RWPE2 (cell line): ENCODE measurements around the gene HTATSF1.

Experiments
- ATAC-seq: fragments of 200-7000 bp; cut with Tn5 transposase; 3 replicates; pipeline ENCODE4 v1.9.1; 2021; ENCODE audit warnings: low read depth
- DNase-seq: peaks from one replicate; pipeline ENCODE4 v3.0.0-alpha.2; 2020; ENCODE audit warnings: low spot score
- H3K27ac ChIP-seq: fragments of 450-650 bp; 2 replicates; pipeline ENCODE4 v1.5.1; 2017; ENCODE audit warnings: mild to moderate bottlenecking; ENCODE audit not compliant: poor library complexity, severe bottlenecking
- H3K27me3 ChIP-seq: fragments of 250-450 bp; sonication (Bioruptor Pico); 2 replicates; pipeline ENCODE4 v1.5.1; 2021; ENCODE audit warnings: mild to moderate bottlenecking, moderate library complexity; ENCODE audit not compliant: insufficient read depth, poor library complexity, severe bottlenecking
- H3K36me3 ChIP-seq: fragments of 250-450 bp; sonication (Bioruptor Pico); 2 replicates; pipeline ENCODE4 v1.5.1; 2020; ENCODE audit warnings: low read depth, mild to moderate bottlenecking, moderate library complexity
- H3K4me1 ChIP-seq: fragments of 250-450 bp; sonication (Bioruptor Pico); 2 replicates; pipeline ENCODE4 v1.5.1; 2021; ENCODE audit warnings: mild to moderate bottlenecking, moderate library complexity; ENCODE audit not compliant: insufficient read depth, poor library complexity, severe bottlenecking
- H3K4me3 ChIP-seq: fragments of 250-450 bp; sonication (Bioruptor Pico); 2 replicates; pipeline ENCODE4 v1.5.1; 2021; ENCODE audit warnings: mild to moderate bottlenecking, moderate library complexity; ENCODE audit not compliant: severe bottlenecking
- H3K9me3 ChIP-seq: fragments of 250-450 bp; sonication (Bioruptor Pico); 2 replicates; pipeline ENCODE4 v1.5.1; 2021; ENCODE audit warnings: mild to moderate bottlenecking, moderate library complexity; ENCODE audit not compliant: severe bottlenecking
- CTCF ChIP-seq: fragments of 450-650 bp; IDR thresholded peaks from one replicate; pipeline ENCODE4 v1.5.1; 2017; ENCODE audit warnings: mild to moderate bottlenecking, moderate library complexity; ENCODE audit not compliant: poor library complexity, severe bottlenecking

HTATSF1 gene

GRCh38 chrX:136541294-136541693 is 43.9 kb downstream of the HTATSF1 start:
- Histone ChIP-seq H3K4me1 (no peaks in the 10 kb centered on the region), H3K4me3 (no peak overlapping the region), H3K27ac (no peak overlapping the region), H3K36me3 (no peaks in the 10 kb centered on the region), H3K9me3 (no peaks in the 10 kb centered on the region), H3K27me3 (no peaks in the 10 kb centered on the region)
- TF ChIP-seq CTCF, result no peak
- ATAC-seq (no peak), DNase-seq (no peak)

GRCh38 chrX:136542281-136542680 is 44.9 kb downstream of the HTATSF1 start:
- DNase-seq (no peak), ATAC-seq (no peak)
- no peak overlapping the region for H3K27ac ChIP-seq
- H3K4me3 ChIP-seq, result no peak overlapping the region
- TF ChIP-seq CTCF, result no peak
- no peaks in the 10 kb centered on the region for H3K27me3 ChIP-seq
- H3K4me1 ChIP-seq, result no peaks in the 10 kb centered on the region
- H3K36me3 ChIP-seq, result no peaks in the 10 kb centered on the region
- H3K9me3 ChIP-seq, result no peaks in the 10 kb centered on the region

GRCh38 chrX:136546371-136546781 is 49.0 kb downstream of the HTATSF1 start:
- TF ChIP-seq CTCF, result no peak
- Histone ChIP-seq H3K4me1 (no peaks in the 10 kb centered on the region), H3K27ac (no peak overlapping the region), H3K27me3 (no peaks in the 10 kb centered on the region), H3K4me3 (no peak overlapping the region), H3K9me3 (no peaks in the 10 kb centered on the region), H3K36me3 (no peaks in the 10 kb centered on the region)
- DNase-seq (no peak), ATAC-seq (no peak)

DNA sequence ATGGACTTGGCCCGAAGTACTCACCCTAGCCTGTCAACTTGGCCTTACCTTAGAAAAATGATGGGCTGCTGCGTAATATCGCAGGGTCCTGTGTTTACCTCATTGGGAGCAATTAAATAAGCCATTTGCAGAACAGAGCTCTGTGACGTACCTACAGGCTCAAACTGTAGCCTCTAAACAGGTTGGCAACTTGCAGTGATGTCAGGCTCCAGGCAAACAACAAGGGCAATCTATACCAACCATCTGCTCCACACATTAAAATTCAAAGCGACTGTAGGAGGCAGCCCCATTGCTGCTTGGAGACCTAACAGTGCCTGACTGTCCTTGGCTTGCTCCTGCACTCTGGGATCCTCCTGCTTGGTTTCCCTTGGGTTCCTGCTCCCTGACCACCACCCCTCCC is 51.8 kb downstream of the HTATSF1 start:
- Histone ChIP-seq H3K4me1 (no peaks in the 10 kb centered on the region), H3K27me3 (no peaks in the 10 kb centered on the region), H3K9me3 (no peaks in the 10 kb centered on the region), H3K27ac (no peak overlapping the region), H3K4me3 (no peak overlapping the region), H3K36me3 (no peaks in the 10 kb centered on the region)
- DNase-seq, result no peak
- no peak for ATAC-seq
- TF ChIP-seq CTCF, result no peak

DNA sequence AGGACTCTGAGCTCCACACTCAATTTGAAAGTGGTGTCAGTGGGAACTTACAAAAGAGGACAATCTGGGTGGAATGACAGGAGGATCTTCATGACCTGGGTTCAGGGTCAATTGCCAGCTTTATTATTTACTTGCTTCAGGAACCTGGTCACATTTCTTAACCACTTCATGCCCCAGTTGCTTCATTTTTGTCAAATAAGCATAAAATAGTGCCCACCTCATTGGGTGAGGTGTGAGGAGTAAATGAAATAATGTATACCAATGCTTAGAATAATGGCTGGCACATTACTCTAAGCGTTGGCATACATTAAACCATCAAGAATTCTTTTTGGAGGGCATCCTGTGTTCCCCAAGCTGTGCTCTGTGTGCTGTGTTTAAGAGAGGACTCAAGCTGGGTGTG is 54.0 kb downstream of the HTATSF1 start:
- Histone ChIP-seq H3K27ac (no peak overlapping the region), H3K9me3 (no peaks in the 10 kb centered on the region), H3K4me3 (no peak overlapping the region), H3K4me1 (no peaks in the 10 kb centered on the region), H3K27me3 (no peaks in the 10 kb centered on the region), H3K36me3 (no peaks in the 10 kb centered on the region)
- DNase-seq, result no peak
- no peak for ATAC-seq
- no peak for TF ChIP-seq CTCF
